NCI-H524 treated with DMSO at 0.1 percent for 48 hours (cell line): ENCODE measurements around the gene PRKG1.
"Not testable (repeated sequence)": the region's sequence is repeated elsewhere in the genome, so short reads cannot be mapped to it uniquely, and the experiment has no call there.

Source experiments
- DNase-seq: peaks from one replicate; lab custom pipeline; 2025; lab: John Stamatoyannopoulos, UW

Gene PRKG1

GRCh38 chr10:51427758-51428157, 353.5 kb downstream of the PRKG1 start:
- no peak for DNase-seq

DNA sequence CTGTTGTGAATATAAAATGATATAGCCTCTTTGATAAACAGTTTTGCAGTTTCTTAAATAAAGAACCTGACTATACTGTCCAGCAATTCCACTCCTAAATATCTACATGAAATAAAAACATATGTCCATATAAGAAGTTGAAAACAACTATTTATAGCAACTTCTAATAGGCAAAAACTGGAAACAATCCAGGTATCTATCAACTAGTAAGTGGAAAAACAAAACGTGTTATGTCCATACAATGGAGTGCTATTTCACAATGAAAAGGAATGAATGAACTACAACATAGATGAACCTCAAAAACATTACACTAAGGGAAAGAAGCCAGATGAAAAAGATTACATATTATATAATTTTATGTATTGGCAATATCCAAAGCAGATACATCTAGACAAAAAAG, 356.2 kb downstream of the PRKG1 start:
- no peak for DNase-seq

GRCh38 chr10:51433949-51434475, 359.7 kb downstream of the PRKG1 start:
- DNase-seq, result no peak

DNA sequence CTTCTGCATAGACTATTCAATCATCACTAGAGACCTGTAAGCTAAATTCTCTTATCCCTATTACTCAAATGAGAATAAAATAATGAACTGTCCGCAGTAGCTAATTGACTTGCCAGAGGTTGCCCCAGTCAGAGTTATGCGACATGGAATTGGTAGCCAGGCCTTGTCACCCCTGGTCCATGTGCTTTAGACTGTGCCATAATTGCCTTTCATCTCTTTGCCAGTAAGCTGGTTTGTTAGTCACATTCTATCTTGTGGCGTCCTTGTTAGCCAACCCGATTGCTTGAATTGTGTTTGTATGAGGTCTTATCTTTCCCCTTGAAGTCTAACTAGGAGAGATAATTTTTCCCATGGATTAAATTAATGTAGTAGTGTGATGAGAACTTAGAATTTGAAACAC, 362.5 kb downstream of the PRKG1 start:
- DNase-seq, result no peak

DNA sequence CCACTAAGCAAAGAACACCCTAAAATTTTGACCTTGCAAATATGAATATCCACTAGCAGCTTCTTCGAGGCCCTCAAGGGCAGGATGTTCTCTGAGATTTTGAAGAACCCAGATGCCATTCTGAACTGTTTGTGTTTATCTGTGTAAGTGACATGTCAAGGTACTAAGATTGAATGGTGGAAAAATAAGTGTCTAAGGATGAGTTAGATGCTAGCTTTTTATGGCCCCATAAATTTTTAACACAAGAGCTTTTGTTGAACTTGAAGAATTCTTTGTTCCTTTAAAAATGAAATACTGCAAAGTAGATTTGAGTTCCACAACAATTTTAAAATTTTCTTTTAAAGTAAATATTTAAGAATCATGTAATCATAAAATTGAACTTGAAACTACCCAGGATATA, 365.4 kb downstream of the PRKG1 start:
- DNase-seq, result no peak

DNA sequence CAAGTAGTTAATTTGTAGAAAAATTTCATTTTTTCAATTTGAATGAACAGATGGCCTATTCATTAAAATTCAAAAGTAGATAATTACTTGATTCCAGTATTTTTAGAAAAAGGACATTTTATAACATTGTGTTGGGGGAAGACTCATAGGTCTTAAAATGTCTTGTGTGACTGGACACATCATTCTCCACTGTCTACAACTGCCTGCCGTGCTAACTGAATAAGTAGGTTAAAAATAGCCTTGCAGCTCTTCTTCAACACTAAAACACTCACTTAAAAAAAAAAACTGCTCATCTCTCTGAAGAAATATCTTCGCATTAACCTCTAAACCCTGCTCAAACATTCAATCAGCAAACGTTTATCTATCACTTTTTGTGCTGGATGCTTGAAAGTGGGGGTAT, 371.3 kb downstream of the PRKG1 start:
- DNase-seq, result no peak

DNA sequence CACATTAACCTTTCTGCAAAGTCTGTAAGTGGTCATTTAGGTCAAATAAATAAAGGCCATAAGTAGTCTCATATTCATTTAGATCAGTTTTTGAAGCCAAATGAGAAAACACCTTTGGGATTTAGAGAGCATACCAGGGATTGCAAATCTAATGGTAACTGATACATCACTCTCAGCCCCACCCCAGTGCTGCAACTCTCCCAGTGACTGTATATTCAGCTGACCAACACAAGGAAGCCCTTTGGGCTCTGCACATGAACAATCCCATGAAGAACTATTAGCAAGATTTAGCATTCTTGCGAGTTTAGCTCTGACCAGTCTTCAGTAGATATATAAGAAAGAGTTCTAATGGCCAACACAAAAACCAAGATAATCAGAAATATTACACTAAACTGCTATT, 372.8 kb downstream of the PRKG1 start:
- DNase-seq, result no peak

GRCh38 chr10:51455762-51456161, 381.5 kb downstream of the PRKG1 start:
- not testable (repeated sequence) for DNase-seq

DNA sequence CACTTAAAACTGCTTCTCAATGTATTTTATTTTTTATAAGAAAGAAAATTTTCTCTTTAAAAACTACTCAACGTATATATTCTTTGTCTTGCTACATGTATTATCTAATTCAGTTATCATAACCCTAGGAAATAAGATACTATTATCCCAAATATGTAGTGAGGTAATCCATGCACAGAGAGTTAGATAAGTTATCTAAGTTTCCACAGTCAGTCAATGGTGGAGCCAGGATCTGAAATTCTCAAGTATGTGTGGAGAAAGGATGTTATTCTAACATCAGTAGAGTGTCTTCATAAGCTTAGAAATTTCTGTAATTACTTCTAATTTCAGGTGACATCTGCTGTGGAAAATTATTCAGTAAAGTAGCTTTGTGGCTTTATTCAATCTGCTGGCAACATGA, 385.2 kb downstream of the PRKG1 start:
- no peak for DNase-seq

DNA sequence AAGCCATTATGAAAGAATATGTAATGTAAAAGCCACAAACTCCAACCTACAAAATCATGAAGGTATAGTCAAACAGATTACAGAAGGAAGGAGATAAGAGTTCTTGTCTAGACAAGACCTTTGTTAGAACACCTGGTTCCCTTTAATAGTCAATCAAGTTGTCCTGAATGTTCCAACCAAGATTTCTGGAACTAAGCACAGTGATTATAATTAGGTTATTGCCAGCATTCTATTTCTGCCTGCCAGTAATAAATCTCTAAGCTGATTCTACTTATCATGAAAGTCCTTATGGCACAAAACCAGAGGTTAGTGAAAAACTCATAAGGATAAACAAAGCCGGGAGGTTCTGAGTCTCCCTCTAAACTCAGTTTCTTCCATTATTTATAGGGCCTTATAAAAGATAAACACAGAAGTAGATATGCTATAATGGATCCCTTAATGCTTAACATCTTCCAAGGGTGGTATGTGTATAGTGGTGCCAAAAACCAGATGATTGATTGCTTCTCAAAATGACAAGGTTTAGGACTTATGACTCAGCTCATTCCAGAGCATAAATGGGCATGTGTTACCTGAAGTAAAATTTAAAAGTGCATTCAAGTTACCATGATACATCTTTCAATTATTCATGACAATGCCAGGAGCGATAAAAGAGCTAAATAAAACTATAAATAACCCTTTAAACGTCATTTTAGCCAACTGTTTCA, 387.9 kb downstream of the PRKG1 start:
- DNase-seq, result no peak

- DNase-seq, result no peak
These were observed 394.1 kb downstream of the PRKG1 start for GRCh38 chr10:51468424-51468823.

- no peak for DNase-seq
These were observed 395.4 kb downstream of the PRKG1 start for GRCh38 chr10:51469686-51470085.

GRCh38 chr10:51471271-51471670, 397.0 kb downstream of the PRKG1 start:
- DNase-seq, result no peak

DNA sequence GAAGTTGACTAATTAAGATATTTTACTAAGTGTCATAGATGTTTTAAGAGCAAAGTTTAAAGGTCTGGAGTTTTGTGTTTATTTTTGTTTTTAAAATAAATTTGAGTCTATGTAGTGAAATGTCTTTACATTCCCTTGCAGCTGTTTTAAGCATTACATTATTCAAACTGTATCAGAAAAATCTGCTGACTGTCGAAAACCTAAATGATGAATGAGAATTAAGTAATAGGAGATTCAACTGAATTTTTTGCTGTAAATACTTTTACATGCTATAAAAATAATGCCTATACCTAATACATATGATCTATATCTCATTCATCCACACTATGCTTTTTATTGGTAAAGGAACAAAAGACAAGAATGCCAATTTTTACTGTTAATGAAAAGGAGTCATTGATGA, 397.9 kb downstream of the PRKG1 start:
- no peak for DNase-seq

- DNase-seq, result no peak
These were observed 405.4 kb downstream of the PRKG1 start for GRCh38 chr10:51479711-51480110.

DNA sequence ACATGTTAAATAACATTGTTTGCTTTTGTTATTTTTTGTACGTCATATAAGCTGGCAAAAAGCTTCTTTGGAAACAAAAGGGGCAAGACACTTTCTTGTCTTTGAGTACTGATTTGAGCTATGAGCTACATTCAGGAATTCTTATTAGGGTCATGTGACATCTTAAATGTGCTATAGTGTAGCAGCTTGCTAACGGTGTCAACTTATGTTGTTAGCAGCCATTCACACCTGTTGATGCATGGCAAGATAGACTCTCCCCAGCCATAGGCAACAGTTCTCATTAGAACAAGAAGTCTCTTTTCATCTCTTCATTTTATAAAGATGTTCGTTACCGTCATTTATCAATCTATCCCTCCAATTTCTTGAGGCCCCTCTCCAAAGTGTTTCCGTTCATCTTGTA, 411.4 kb downstream of the PRKG1 start:
- no peak for DNase-seq

GRCh38 chr10:51487576-51487975, 413.3 kb downstream of the PRKG1 start:
- DNase-seq, result no peak

DNA sequence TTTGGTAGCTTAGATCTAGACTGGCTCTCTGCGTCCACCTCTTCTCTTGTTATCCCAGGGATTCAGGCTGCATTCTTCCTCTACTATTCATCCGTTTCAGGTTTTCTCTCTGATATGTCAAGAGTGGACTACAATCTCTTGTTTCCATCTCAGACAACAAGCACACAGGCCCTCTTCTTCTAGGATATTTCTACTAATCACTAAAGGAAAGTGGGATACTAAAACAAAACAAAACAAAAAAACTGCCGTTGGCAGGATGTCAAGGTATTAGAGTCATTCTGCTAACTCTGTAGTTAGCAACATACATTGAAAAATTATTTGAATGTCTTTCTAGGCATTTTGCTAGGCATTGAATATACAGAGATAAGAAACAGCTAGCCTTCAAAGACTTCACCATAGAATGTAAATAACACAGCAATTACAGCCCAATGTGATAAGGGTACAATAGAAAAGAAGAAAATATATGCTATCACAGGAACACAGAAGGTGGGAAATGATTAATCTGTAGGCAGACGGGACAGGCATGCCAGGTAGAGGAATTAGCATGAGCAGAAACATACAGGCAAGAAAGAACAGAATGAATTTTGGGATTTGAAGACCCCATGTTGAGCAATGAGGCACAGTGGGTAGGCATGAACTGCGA, 414.6 kb downstream of the PRKG1 start:
- DNase-seq, result no peak

- no peak for DNase-seq
These were observed 424.1 kb downstream of the PRKG1 start for GRCh38 chr10:51498424-51498823.

DNA sequence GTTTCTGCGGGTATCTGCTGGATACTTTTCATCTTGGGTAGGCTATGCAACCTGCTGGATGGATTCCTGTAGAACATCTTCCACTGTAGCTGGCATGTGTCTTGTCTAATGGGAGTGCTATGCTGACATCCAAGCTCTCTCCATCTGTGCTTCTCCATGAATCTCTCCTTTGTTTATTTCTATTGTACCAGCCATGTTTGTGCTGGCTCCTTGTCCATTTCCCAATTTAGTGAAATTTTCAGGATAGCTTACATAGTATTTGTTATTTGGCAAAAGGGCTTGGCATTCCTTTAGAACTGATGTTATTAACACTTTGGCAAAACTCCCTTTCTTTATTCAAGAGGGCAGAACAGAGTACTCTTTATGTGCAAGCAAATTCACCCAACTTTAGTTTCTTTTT, 427.1 kb downstream of the PRKG1 start:
- no peak for DNase-seq

DNA sequence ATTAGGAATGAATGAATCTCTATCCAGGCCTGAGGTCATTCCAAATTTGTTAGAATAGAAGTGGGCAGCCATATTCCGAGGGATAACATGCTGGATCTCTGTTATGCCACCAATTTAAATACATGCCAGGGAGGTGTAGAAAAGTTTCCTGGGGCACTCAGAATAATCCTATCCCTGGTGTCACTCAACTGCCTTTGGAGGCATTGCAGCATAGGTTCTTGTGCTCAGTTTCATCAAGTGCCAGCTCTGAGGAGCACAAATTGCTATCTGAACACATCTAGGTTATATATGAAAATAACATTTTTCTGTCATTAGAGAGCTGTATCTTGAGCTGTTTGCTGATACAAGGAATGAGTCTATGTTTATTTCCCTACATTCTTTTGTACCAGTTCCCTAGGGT, 427.8 kb downstream of the PRKG1 start:
- no peak for DNase-seq

DNA sequence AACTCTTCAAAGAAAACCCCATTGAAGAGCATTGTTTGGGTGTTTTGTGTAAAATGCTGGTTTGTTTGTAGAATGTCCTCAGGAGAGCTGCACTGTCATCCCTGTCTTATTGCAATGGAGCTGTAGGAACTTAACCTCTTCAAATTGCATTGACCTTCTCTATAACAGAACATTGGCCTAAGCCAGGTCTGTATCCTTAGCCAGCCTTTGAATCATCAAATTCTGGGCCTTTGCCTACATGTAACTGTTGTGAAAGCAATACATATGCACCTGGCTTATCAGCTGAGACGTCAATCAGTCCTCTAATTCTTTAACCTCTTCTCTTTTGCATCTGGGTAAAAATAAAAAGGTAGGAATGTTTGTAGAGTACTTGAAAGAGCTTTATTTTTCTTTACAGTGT, 429.1 kb downstream of the PRKG1 start:
- no peak for DNase-seq

GRCh38 chr10:51507476-51507875, 433.2 kb downstream of the PRKG1 start:
- no peak for DNase-seq

- no peak for DNase-seq
These were observed 433.9 kb downstream of the PRKG1 start for GRCh38 chr10:51508156-51508555.
